H9 (cell line): Measurements from ENCODE around the gene GP1BA. TPM values are rescaled to one million over a fixed set of nuclear protein-coding genes. Genes with fewer than 3 reads are reported as not detected.
A peak's percentile ranks its signal among the peaks of the same experiment; 100 is the strongest.

Experiments
- DNase-seq: peaks from one replicate; pipeline ENCODE4 v3.0.0-alpha.2; 2017
- H2AFZ ChIP-seq: one replicate; pipeline ENCODE4 v1.6.1; 2013; ENCODE audit warnings: mild to moderate bottlenecking, low read length, control low read depth, moderate library complexity
- H2AK5ac ChIP-seq: 2 replicates; pipeline ENCODE4 v1.6.1; 2013; ENCODE audit warnings: low read length, control low read depth, mixed read lengths; ENCODE audit not compliant: insufficient read length
- H2BK120ac ChIP-seq: one replicate; pipeline ENCODE4 v1.6.1; 2013; ENCODE audit warnings: low read depth, mild to moderate bottlenecking, low read length, control low read depth, inconsistent platforms; ENCODE audit not compliant: poor library complexity, severe bottlenecking
- H2BK12ac ChIP-seq: 2 replicates; pipeline ENCODE4 v1.6.1; 2013; ENCODE audit warnings: low read length, control low read depth, mixed read lengths, low read depth; ENCODE audit not compliant: insufficient read length
- H2BK15ac ChIP-seq: 2 replicates; pipeline ENCODE4 v1.6.1; 2013; ENCODE audit warnings: low read depth, low read length, control low read depth
- H2BK20ac ChIP-seq: one replicate; pipeline ENCODE4 v1.6.1; 2013; ENCODE audit warnings: low read depth, mild to moderate bottlenecking, low read length, control low read depth, inconsistent platforms; ENCODE audit not compliant: poor library complexity, severe bottlenecking
- H2BK5ac ChIP-seq: 2 replicates; pipeline ENCODE4 v1.6.1; 2013; ENCODE audit warnings: low read length, control low read depth, mixed read lengths; ENCODE audit not compliant: insufficient read length
- H3K14ac ChIP-seq: 2 replicates; pipeline ENCODE4 v1.6.1; 2013; ENCODE audit warnings: low read length, control low read depth; ENCODE audit not compliant: insufficient read depth
- H3K18ac ChIP-seq: 2 replicates; pipeline ENCODE4 v1.6.1; 2013; ENCODE audit warnings: low read depth, mild to moderate bottlenecking, mixed read lengths, low read length, control low read depth; ENCODE audit not compliant: insufficient read length
- H3K23ac ChIP-seq: 2 replicates; pipeline ENCODE4 v1.6.1; 2013; ENCODE audit warnings: low read length, control low read depth, mixed read lengths, low read depth; ENCODE audit not compliant: insufficient read length
- H3K23me2 ChIP-seq: 2 replicates; pipeline ENCODE4 v1.6.1; 2013; ENCODE audit warnings: low read depth, mild to moderate bottlenecking, mixed read lengths, low read length, control low read depth; ENCODE audit not compliant: insufficient read length, poor library complexity, severe bottlenecking
- H3K27ac ChIP-seq: 2 replicates; pipeline ENCODE4 v1.5.1; 2013; ENCODE audit warnings: low read length, control low read depth, mixed read lengths, low read depth; ENCODE audit not compliant: insufficient read length
- H3K27me3 ChIP-seq: 2 replicates; pipeline ENCODE4 v1.6.1; 2013; ENCODE audit warnings: low read length, control low read depth, inconsistent platforms; ENCODE audit not compliant: insufficient read depth
- H3K4ac ChIP-seq: 2 replicates; pipeline ENCODE4 v1.6.1; 2013; ENCODE audit warnings: low read depth, mild to moderate bottlenecking, control low read depth, inconsistent platforms, low read length, moderate library complexity
- H3K4me1 ChIP-seq: 2 replicates; pipeline ENCODE4 v1.6.1; 2013; ENCODE audit warnings: low read length, control low read depth, inconsistent platforms; ENCODE audit not compliant: insufficient read depth
- H3K4me2 ChIP-seq: 2 replicates; pipeline ENCODE4 v1.6.1; 2013; ENCODE audit warnings: low read length, control low read depth, mixed read lengths; ENCODE audit not compliant: insufficient read length, insufficient read depth
- H3K56ac ChIP-seq: 2 replicates; pipeline ENCODE4 v1.6.1; 2013; ENCODE audit warnings: low read depth, mild to moderate bottlenecking, mixed read lengths, low read length, control low read depth; ENCODE audit not compliant: insufficient read length
- H3K79me1 ChIP-seq: 2 replicates; pipeline ENCODE4 v1.6.1; 2013; ENCODE audit warnings: low read depth, mild to moderate bottlenecking, moderate library complexity, low read length, control low read depth, inconsistent platforms; ENCODE audit not compliant: insufficient read depth, poor library complexity, severe bottlenecking
- H3K79me2 ChIP-seq: 2 replicates; pipeline ENCODE4 v1.6.1; 2013; ENCODE audit warnings: low read length, control low read depth, inconsistent platforms; ENCODE audit not compliant: insufficient read depth
- H3K9ac ChIP-seq: 2 replicates; pipeline ENCODE4 v1.6.1; 2013; ENCODE audit warnings: low read length, control low read depth, mixed read lengths; ENCODE audit not compliant: insufficient read length; ENCODE audit errors: extremely low read depth
- H3K9me3 ChIP-seq: one replicate; pipeline ENCODE4 v1.6.1; 2013; ENCODE audit warnings: low read depth, low read length, inconsistent platforms; ENCODE audit not compliant: control insufficient read depth
- H3T11ph ChIP-seq: one replicate; pipeline ENCODE4 v1.6.1; 2013; ENCODE audit warnings: mild to moderate bottlenecking, low read length, control low read depth, inconsistent platforms
- H4K20me1 ChIP-seq: one replicate; pipeline ENCODE4 v1.6.1; 2013; ENCODE audit not compliant: control insufficient read depth, insufficient read length, insufficient read depth
- H4K5ac ChIP-seq: 2 replicates; pipeline ENCODE4 v1.6.1; 2013; ENCODE audit warnings: low read depth, mild to moderate bottlenecking, mixed read lengths, low read length, control low read depth; ENCODE audit not compliant: insufficient read length
- H4K8ac ChIP-seq: replicated peaks from 2 replicates; pipeline ENCODE4 v1.6.1; 2013; ENCODE audit warnings: low read length, control low read depth, mixed read lengths, low read depth; ENCODE audit not compliant: insufficient read length
- H4K91ac ChIP-seq: 2 replicates; pipeline ENCODE4 v1.6.1; 2013; ENCODE audit warnings: low read depth, mild to moderate bottlenecking, moderate library complexity, mixed read lengths, low read length, control low read depth; ENCODE audit not compliant: insufficient read length
- H3K27ac Mint-ChIP-seq, 3 experiments: 2 replicates in 2 of 3; 3 replicates in 1 of 3; pipeline ENCODE4 v1.8.0; 2020 to 2021; ENCODE audit warnings: mixed read lengths in 3 of 3, mild to moderate bottlenecking in 1 of 3, moderate library complexity in 1 of 3
- H3K27me3 Mint-ChIP-seq: 2 replicates; pipeline ENCODE4 v1.8.0; 2021; ENCODE audit warnings: low read depth, mild to moderate bottlenecking, moderate library complexity, mixed read lengths
- H3K36me3 Mint-ChIP-seq, 3 experiments: 2 replicates in 2 of 3; 3 replicates in 1 of 3; pipeline ENCODE4 v1.8.0; 2020 to 2021; ENCODE audit warnings: low read depth in 3 of 3, mixed read lengths in 3 of 3; ENCODE audit not compliant: insufficient read depth in 1 of 3
- H3K4me1 Mint-ChIP-seq, 2 experiments: 2 replicates each; pipeline ENCODE4 v1.8.0; 2020; ENCODE audit warnings: mixed read lengths in 2 of 2
- H3K4me3 Mint-ChIP-seq, 2 experiments: 2 replicates in 1 of 2; 3 replicates in 1 of 2; pipeline ENCODE4 v1.8.0; 2020 to 2021; ENCODE audit warnings: mild to moderate bottlenecking in 2 of 2, mixed read lengths in 2 of 2, moderate library complexity in 1 of 2
- H3K9me3 Mint-ChIP-seq, 2 experiments: 2 replicates in 1 of 2; 3 replicates in 1 of 2; pipeline ENCODE4 v1.8.0; 2020; ENCODE audit warnings: mild to moderate bottlenecking in 2 of 2, mixed read lengths in 2 of 2, moderate library complexity in 1 of 2
- CTCF ChIP-seq: fragments of 200-600 bp; sonication (generic); conservative IDR thresholded peaks from 3 replicates; pipeline ENCODE4 v1.8.0; 2021; ENCODE audit warnings: antibody characterized with exemption, mild to moderate bottlenecking
- whole genome bisulfite sequencing: extraction: QIAGEN DNeasy Blood & Tissue Kit; methylation state at CpG from one replicate; pipeline ENCODE4 v1.1.7; 2013; ENCODE audit warnings: missing lambda C conversion rate, low lambda C conversion rate, mixed read lengths; ENCODE audit not compliant: insufficient read length; ENCODE audit errors: extremely low coverage; 5-methylcytosine and 5-hydroxymethylcytosine counted together
- total RNA-seq: library from RNA; stranded (reverse); gene quantifications from 2 replicates; pipeline ENCODE4 v1.2.1, GENCODE V29; 2021

The GP1BA gene
- total RNA-seq, 1 experiment from 2014 or later = not detected

GRCh38 chr17:4970273-4970672 is 38.2 kb downstream of the GP1BA start:
- peaks cover 2% of the 10 kb centered on the region; the same call in 1 of the 2 replicates for H3K79me2 ChIP-seq
- H3K4me3 Mint-ChIP-seq = 0 out of 5 replicates have a peak overlapping the region, but pooled peaks of 1 of the 2 experiments have one; percentile 31
- no peak overlapping the region for H2AFZ ChIP-seq
- H2BK20ac ChIP-seq = no peak overlapping the region
- WGBS = no CpG with 5 or more reads among the region's 8 CpGs
- H3K23me2 ChIP-seq = peaks cover 23% of the 10 kb centered on the region
- no peaks in the 10 kb centered on the region for H3K9me3 ChIP-seq
- no peak overlapping the region for H3K56ac ChIP-seq
- no peak overlapping the region for H3K18ac ChIP-seq
- no peak overlapping the region for H2AK5ac ChIP-seq
- no peak overlapping the region for H3K14ac ChIP-seq
- no peak overlapping the region for H3K27ac Mint-ChIP-seq
- H3T11ph ChIP-seq = no peak overlapping the region
- no peak overlapping the region for H2BK5ac ChIP-seq
- peaks cover 2 to 12% of the 10 kb centered on the region in 2 experiments; a peak in 4 of 5 replicates for H3K9me3 Mint-ChIP-seq
- H4K20me1 ChIP-seq = no peaks in the 10 kb centered on the region
- no peak overlapping the region for H4K91ac ChIP-seq
- H4K5ac ChIP-seq = no peak overlapping the region
- no peak for DNase-seq
- H3K27me3 Mint-ChIP-seq = peaks cover 26% of the 10 kb centered on the region
- H2BK15ac ChIP-seq = no peak overlapping the region
- H3K4ac ChIP-seq = no peak overlapping the region
- no peak overlapping the region for H2BK12ac ChIP-seq
- no peak for TF ChIP-seq CTCF
- peaks cover 29 to 44% (median 38%) of the 10 kb centered on the region in 3 experiments for H3K36me3 Mint-ChIP-seq
- H3K4me2 ChIP-seq = no peak overlapping the region
- peaks cover 36 to 38% of the 10 kb centered on the region in 2 experiments for H3K4me1 Mint-ChIP-seq
- no peak overlapping the region for H3K23ac ChIP-seq
- peaks cover under 1% of the 10 kb centered on the region for H3K79me1 ChIP-seq
- H3K27me3 ChIP-seq = peaks cover 11% of the 10 kb centered on the region; the same call in 1 of the 2 replicates
- H2BK120ac ChIP-seq = no peak overlapping the region
- H3K27ac ChIP-seq = no peak overlapping the region
- peaks cover 10% of the 10 kb centered on the region; the same call in 1 of the 2 replicates for H3K4me1 ChIP-seq
- H3K9ac ChIP-seq = no peak overlapping the region
- no peak overlapping the region for H4K8ac ChIP-seq
